HG03095 (cell line): ENCODE data around the gene TK2.
"Not testable (repeated sequence)": the region's sequence is repeated elsewhere in the genome, so short reads cannot be mapped to it uniquely, and the experiment has no call there.

ENCODE experiments used
- ATAC-seq: cut with Tn5 transposase; IDR thresholded peaks from one replicate; pipeline ENCODE4 v1.9.1; 2021; ENCODE audit warnings: moderate library complexity; ENCODE audit not compliant: unreplicated experiment

TK2 gene

GRCh38 chr16:66549284-66550131 lies at the start of gene TK2:
Gene TK2 (minus strand): TSS chr16:66550122. CDS start chr16:66550061, 61 bp downstream.
- ATAC-seq, result no peak

GRCh38 chr16:66598111-66598510 lies 48.2 kb upstream of the TK2 start:
- no peak for ATAC-seq

- peak; percentile 48 for ATAC-seq
These were observed 47.3 kb upstream of the TK2 start for GRCh38 chr16:66596986-66597848.

GRCh38 chr16:66596559-66596958 lies 46.6 kb upstream of the TK2 start:
- ATAC-seq, result not testable (repeated sequence)

GRCh38 chr16:66594739-66595138 lies 44.8 kb upstream of the TK2 start:
- ATAC-seq, result no peak

- ATAC-seq, result no peak
These were observed 42.9 kb upstream of the TK2 start for GRCh38 chr16:66592814-66593213.

GRCh38 chr16:66592241-66592640 lies 42.3 kb upstream of the TK2 start:
- ATAC-seq, result no peak

GRCh38 chr16:66591018-66591417 lies 41.1 kb upstream of the TK2 start:
- no peak for ATAC-seq

GRCh38 chr16:66590322-66590721 lies 40.4 kb upstream of the TK2 start:
- ATAC-seq, result peak; percentile 47

GRCh38 chr16:66588981-66589713 lies 39.2 kb upstream of the TK2 start:
- ATAC-seq, result peak; percentile 77

- no peak for ATAC-seq
These were observed 38.1 kb upstream of the TK2 start for GRCh38 chr16:66587881-66588600.

- ATAC-seq, result no peak
These were observed 35.7 kb upstream of the TK2 start for GRCh38 chr16:66585481-66586239.

GRCh38 chr16:66581246-66581952 lies 31.5 kb upstream of the TK2 start:
- ATAC-seq, result no peak

- ATAC-seq, result no peak
These were observed 30.8 kb upstream of the TK2 start for GRCh38 chr16:66580605-66581209.

- no peak for ATAC-seq
These were observed 29.0 kb upstream of the TK2 start, which contains the start of gene CMTM2 for GRCh38 chr16:66578651-66579531. Gene CMTM2 (plus strand): TSS chr16:66579463. CDS start chr16:66579608, 145 bp downstream.

- no peak for ATAC-seq
These were observed 26.4 kb upstream of the TK2 start for GRCh38 chr16:66576296-66576695.

- no peak for ATAC-seq
These were observed 25.1 kb upstream of the TK2 start for GRCh38 chr16:66575060-66575459.

- ATAC-seq, result no peak
These were observed 24.6 kb upstream of the TK2 start for GRCh38 chr16:66574531-66574930.
